T-cell (primary cell): Measurements from ENCODE around the gene PPP1R9A. TPM values are rescaled to one million over a fixed set of nuclear protein-coding genes. Genes with fewer than 3 reads are reported as not detected.

Experiments used
- ATAC-seq, 4 experiments: fragments of 200-7000 bp in 3 of 4; fragments of 150-1000 bp in 1 of 4; cut with Tn5 transposase; replicated peaks in 1 of 4; 1 replicate in 3 of 4; 2 replicates in 1 of 4; pipeline ENCODE4 v1.10.0; 2021; ENCODE audit warnings: moderate library complexity in 3 of 4, mild to moderate bottlenecking in 2 of 4, moderate number of reproducible peaks in 1 of 4
- CTCF ChIA-PET, 2 donors: fragments of 300-600 bp; sonication (Branson Sonifier 250); formaldehyde crosslinking; loops; one replicate each; lab custom pipeline; 2022; ENCODE audit warnings: antibody characterized with exemption in 2 of 2; lab: Charles Lee
- POLR2A ChIA-PET, 2 donors: fragments of 300-600 bp; sonication (Branson Sonifier 250); formaldehyde crosslinking; loops; one replicate each; lab custom pipeline; 2022; ENCODE audit warnings: antibody characterized with exemption in 2 of 2; lab: Charles Lee
- DNase-seq, 35 experiments: peaks; one replicate each; pipeline versions ENCODE4 v3.0.0 to v3.0.0-alpha.2; 2013 to 2023
- H3K27ac ChIP-seq: one replicate; pipeline ENCODE4 v1.5.1; 2013; ENCODE audit warnings: low read length
- H3K27me3 ChIP-seq, 2 experiments: replicated peaks in 1 of 2; 1 replicate in 1 of 2; 2 replicates in 1 of 2; pipeline versions ENCODE4 v1.6.1 to v1.7.0; 2013; ENCODE audit warnings: low read length in 1 of 2, mixed read lengths in 1 of 2; ENCODE audit not compliant: control insufficient read depth in 2 of 2, insufficient read depth in 2 of 2; ENCODE audit errors: extremely low read depth in 1 of 2
- H3K36me3 ChIP-seq, 2 donors: 1 replicate in 1 of 2; 2 replicates in 1 of 2; pipeline versions ENCODE4 v1.6.1 to v1.7.0; 2013; ENCODE audit warnings: low read length in 1 of 2; ENCODE audit not compliant: control insufficient read depth in 2 of 2, insufficient read depth in 1 of 2; ENCODE audit errors: extremely low read depth in 1 of 2
- H3K4me1 ChIP-seq, 2 experiments: 1 replicate in 1 of 2; 2 replicates in 1 of 2; pipeline versions ENCODE4 v1.6.1 to v1.7.0; 2013; ENCODE audit warnings: low read length in 2 of 2, mixed read lengths in 1 of 2; ENCODE audit not compliant: insufficient read depth in 2 of 2, control insufficient read depth in 1 of 2; ENCODE audit errors: extremely low read depth in 1 of 2
- H3K4me3 ChIP-seq, 2 donors: 1 replicate in 1 of 2; 2 replicates in 1 of 2; pipeline versions ENCODE4 v1.5.1 to v1.7.0; 2013; ENCODE audit warnings: mild to moderate bottlenecking in 2 of 2, low read length in 1 of 2, moderate library complexity in 1 of 2; ENCODE audit not compliant: control insufficient read depth in 1 of 2; ENCODE audit errors: extremely low read depth in 1 of 2
- H3K9me3 ChIP-seq: 2 replicates; pipeline ENCODE4 v1.7.0; 2013
- H3K27ac Mint-ChIP-seq, 2 donors: one replicate each; pipeline ENCODE4 v1.8.0; 2020 to 2021; ENCODE audit warnings: mild to moderate bottlenecking in 2 of 2, mixed read lengths in 2 of 2
- H3K27me3 Mint-ChIP-seq, 2 donors: one replicate each; pipeline ENCODE4 v1.8.0; 2021 to 2022; ENCODE audit warnings: mixed read lengths in 2 of 2
- H3K36me3 Mint-ChIP-seq: one replicate; pipeline ENCODE4 v1.8.0; 2021; ENCODE audit warnings: mixed read lengths
- H3K4me1 Mint-ChIP-seq, 3 donors: one replicate each; pipeline ENCODE4 v1.8.0; 2020 to 2022; ENCODE audit warnings: mixed read lengths in 3 of 3, mild to moderate bottlenecking in 1 of 3
- H3K4me3 Mint-ChIP-seq, 3 donors: one replicate each; pipeline ENCODE4 v1.8.0; 2020 to 2022; ENCODE audit warnings: mild to moderate bottlenecking in 3 of 3, mixed read lengths in 3 of 3, moderate library complexity in 3 of 3
- H3K9me3 Mint-ChIP-seq, 3 donors: one replicate each; pipeline ENCODE4 v1.8.0; 2020 to 2022; ENCODE audit warnings: mixed read lengths in 3 of 3
- WGBS: methylation state at CpG from one replicate; pipeline ENCODE4 v1.1.5; 2013; ENCODE audit warnings: missing lambda C conversion rate; ENCODE audit not compliant: insufficient coverage; 5-methylcytosine and 5-hydroxymethylcytosine counted together
- total RNA-seq, 35 experiments: library from RNA in 6 of 35; stranded (reverse) in 6 of 35; fragments of 120-200 nt in 1 of 35; gene quantifications; one replicate each; pipeline versions ENCODE4 v1.2.1 to v1.2.4 and lab custom pipeline; 2013 to 2026

PPP1R9A gene
- total RNA-seq, 5 donors from 2014 or later (not counting 1 experiment from before 2014, with no cell fraction given) = 0.10 to 0.23 (median 0.13) TPM; not detected in 2

GRCh38 chr7:95209788-95210187, 302.4 kb downstream of the PPP1R9A start:
- H3K27ac Mint-ChIP-seq = no peak overlapping the region
- no CpG with 5 or more reads among the region's 2 CpGs for WGBS
- ChIA-PET CTCF (no interaction called here), POLR2A (no interaction called here)
- H3K36me3 Mint-ChIP-seq = no peaks in the 10 kb centered on the region
- H3K27me3 ChIP-seq = no peaks in the 10 kb centered on the region
- H3K27ac ChIP-seq = no peak overlapping the region
- ATAC-seq (no peak), DNase-seq (no peak)
- peaks cover 0 to 2% (median 0%) of the 10 kb centered on the region in 3 donors for H3K9me3 Mint-ChIP-seq
- no peaks in the 10 kb centered on the region for H3K36me3 ChIP-seq
- H3K4me1 ChIP-seq = no peaks in the 10 kb centered on the region
- no peak overlapping the region for H3K4me3 Mint-ChIP-seq
- no peaks in the 10 kb centered on the region for H3K4me1 Mint-ChIP-seq
- H3K4me3 ChIP-seq = no peak overlapping the region
- H3K9me3 ChIP-seq = no peaks in the 10 kb centered on the region
- peaks cover 0 to 8% of the 10 kb centered on the region in 2 donors for H3K27me3 Mint-ChIP-seq

GRCh38 chr7:95213148-95213547, 305.8 kb downstream of the PPP1R9A start:
- ChIA-PET POLR2A (no interaction called here), CTCF (no interaction called here)
- no peak overlapping the region for H3K27ac Mint-ChIP-seq
- 93% methylated on average over 2 of the region's 2 CpGs for WGBS
- H3K36me3 Mint-ChIP-seq = no peaks in the 10 kb centered on the region
- Histone ChIP-seq H3K27ac (no peak overlapping the region), H3K27me3 (no peaks in the 10 kb centered on the region), H3K9me3 (no peaks in the 10 kb centered on the region), H3K36me3 (no peaks in the 10 kb centered on the region), H3K4me1 (no peaks in the 10 kb centered on the region), H3K4me3 (no peak overlapping the region)
- peaks cover 0 to 7% (median 0%) of the 10 kb centered on the region in 3 donors for H3K9me3 Mint-ChIP-seq
- H3K27me3 Mint-ChIP-seq = no peaks in the 10 kb centered on the region
- ATAC-seq = no peak
- DNase-seq = no peak
- no peak overlapping the region for H3K4me3 Mint-ChIP-seq
- no peaks in the 10 kb centered on the region for H3K4me1 Mint-ChIP-seq

- H3K36me3 ChIP-seq = no peaks in the 10 kb centered on the region
- CTCF ChIA-PET = interaction anchor here in 1 of 2 donors (0.7 kb wide), 1 partner anchor 393 kb away, joined by 4 read pairs; no protein-coding TSS in a partner anchor
- H3K4me1 ChIP-seq = no peaks in the 10 kb centered on the region
- no peak overlapping the region for H3K27ac Mint-ChIP-seq
- no peak for DNase-seq
- H3K4me1 Mint-ChIP-seq = no peaks in the 10 kb centered on the region
- no peaks in the 10 kb centered on the region for H3K27me3 Mint-ChIP-seq
- peaks cover 0 to 7% (median 0%) of the 10 kb centered on the region in 3 donors for H3K9me3 Mint-ChIP-seq
- POLR2A ChIA-PET = no interaction called here
- ATAC-seq = no peak
- no peaks in the 10 kb centered on the region for H3K27me3 ChIP-seq
- WGBS = 69% methylated on average over 2 of the region's 6 CpGs
- H3K4me3 Mint-ChIP-seq = no peak overlapping the region
- H3K36me3 Mint-ChIP-seq = no peaks in the 10 kb centered on the region
- H3K4me3 ChIP-seq = no peak overlapping the region
- H3K9me3 ChIP-seq = no peaks in the 10 kb centered on the region
- H3K27ac ChIP-seq = no peak overlapping the region
Measured at GRCh38 chr7:95213809-95214492, 306.6 kb downstream of the PPP1R9A start.

GRCh38 chr7:95219721-95220120, 312.3 kb downstream of the PPP1R9A start:
- ATAC-seq = no peak
- Histone ChIP-seq H3K27ac (no peak overlapping the region), H3K27me3 (no peaks in the 10 kb centered on the region), H3K36me3 (no peaks in the 10 kb centered on the region), H3K4me1 (no peaks in the 10 kb centered on the region), H3K9me3 (no peaks in the 10 kb centered on the region), H3K4me3 (no peak overlapping the region)
- ChIA-PET POLR2A (no interaction called here), CTCF (no interaction called here)
- H3K27ac Mint-ChIP-seq = no peak overlapping the region
- H3K9me3 Mint-ChIP-seq = peaks cover 0 to 5% (median 0%) of the 10 kb centered on the region in 3 donors
- no peak overlapping the region for H3K4me3 Mint-ChIP-seq
- DNase-seq = no peak
- no peaks in the 10 kb centered on the region for H3K4me1 Mint-ChIP-seq
- no CpG with 5 or more reads among the region's 2 CpGs for WGBS
- no peaks in the 10 kb centered on the region for H3K36me3 Mint-ChIP-seq
- H3K27me3 Mint-ChIP-seq = peaks cover 0 to 14% of the 10 kb centered on the region in 2 donors

- Mint-ChIP-seq H3K27me3 (peaks cover 0 to 14% of the 10 kb centered on the region in 2 donors), H3K4me3 (no peak overlapping the region), H3K27ac (no peak overlapping the region), H3K4me1 (no peaks in the 10 kb centered on the region), H3K36me3 (no peaks in the 10 kb centered on the region), H3K9me3 (peaks cover 0 to 5% (median 0%) of the 10 kb centered on the region in 3 donors)
- Histone ChIP-seq H3K27ac (no peak overlapping the region), H3K4me1 (no peaks in the 10 kb centered on the region), H3K4me3 (no peak overlapping the region), H3K36me3 (no peaks in the 10 kb centered on the region), H3K9me3 (no peaks in the 10 kb centered on the region), H3K27me3 (no peaks in the 10 kb centered on the region)
- POLR2A ChIA-PET = no interaction called here
- CTCF ChIA-PET = no interaction called here
- ATAC-seq (no peak), DNase-seq (no peak)
- 100% methylated on average over 2 of the region's 3 CpGs for WGBS
Measured at GRCh38 chr7:95220328-95220727, 312.9 kb downstream of the PPP1R9A start.

GRCh38 chr7:95225301-95225700, 317.9 kb downstream of the PPP1R9A start:
- no peak overlapping the region for H3K4me3 Mint-ChIP-seq
- Histone ChIP-seq H3K27me3 (no peaks in the 10 kb centered on the region), H3K36me3 (no peaks in the 10 kb centered on the region), H3K4me1 (no peaks in the 10 kb centered on the region), H3K9me3 (no peaks in the 10 kb centered on the region), H3K27ac (no peak overlapping the region), H3K4me3 (no peak overlapping the region)
- H3K9me3 Mint-ChIP-seq = peaks cover 0 to 3% (median 0%) of the 10 kb centered on the region in 3 donors
- peaks cover 2 to 11% of the 10 kb centered on the region in 2 donors for H3K27me3 Mint-ChIP-seq
- DNase-seq = no peak
- no peak overlapping the region for H3K27ac Mint-ChIP-seq
- ChIA-PET CTCF (no interaction called here), POLR2A (interaction anchor here in 1 of 2 donors (0.6 kb wide), 1 partner anchor 374 kb away, joined by 3 read pairs; no protein-coding TSS in a partner anchor)
- no CpG with 5 or more reads among the region's 2 CpGs for WGBS
- H3K4me1 Mint-ChIP-seq = no peaks in the 10 kb centered on the region
- ATAC-seq = no peak
- no peaks in the 10 kb centered on the region for H3K36me3 Mint-ChIP-seq
